Stimulated activated CD8-positive, alpha-beta memory T cell treated with anti-CD3 and anti-CD28 coated beads, Interleukin-12 subunit alpha, Interleukin-12 subunit beta, amount 100 ng/mL, for 24 hours (primary cell): Measurements from ENCODE around the gene EIF2D.
"Not testable (repeated sequence)": the region's sequence is repeated elsewhere in the genome, so short reads cannot be mapped to it uniquely, and the experiment has no call there.

ENCODE experiments used
- DNase-seq: peaks from one replicate; pipeline ENCODE4 v3.0.0-alpha.2; 2020; ENCODE audit errors: extremely low read depth

Gene EIF2D

GRCh38 chr1:206612129-206612876, at the start of gene EIF2D:
Gene EIF2D, minus strand, starts transcription at chr1:206612465. Its CDS starts 123 bp downstream, at chr1:206612342.
- peak; percentile 86 for DNase-seq

GRCh38 chr1:206661161-206661820, 49.0 kb upstream of the EIF2D start:
- DNase-seq, result no peak

- DNase-seq, result no peak
Measured at GRCh38 chr1:206660136-206660535, 47.9 kb upstream of the EIF2D start.

GRCh38 chr1:206658981-206659273, 46.7 kb upstream of the EIF2D start:
- no peak for DNase-seq

- no peak for DNase-seq
Measured at GRCh38 chr1:206658264-206658980, 46.2 kb upstream of the EIF2D start.

- no peak for DNase-seq
Measured at GRCh38 chr1:206657751-206658150, 45.5 kb upstream of the EIF2D start.

- no peak for DNase-seq
Measured at GRCh38 chr1:206656936-206657335, 44.7 kb upstream of the EIF2D start.

- DNase-seq, result no peak
Measured at GRCh38 chr1:206655471-206655882, 43.2 kb upstream of the EIF2D start.

- no peak for DNase-seq
Measured at GRCh38 chr1:206654828-206655227, 42.6 kb upstream of the EIF2D start.

- DNase-seq, result no peak
Measured at GRCh38 chr1:206653715-206654459, 41.6 kb upstream of the EIF2D start.

- DNase-seq, result no peak
Measured at GRCh38 chr1:206651958-206652890, 40.0 kb upstream of the EIF2D start.

- DNase-seq, result no peak
Measured at GRCh38 chr1:206651014-206651413, 38.7 kb upstream of the EIF2D start.

- no peak for DNase-seq
Measured at GRCh38 chr1:206649261-206649921, 37.1 kb upstream of the EIF2D start.

GRCh38 chr1:206647224-206647623, 35.0 kb upstream of the EIF2D start:
- no peak for DNase-seq

GRCh38 chr1:206646504-206646903, 34.2 kb upstream of the EIF2D start:
- DNase-seq, result no peak

GRCh38 chr1:206643118-206643698, 30.9 kb upstream of the EIF2D start:
- DNase-seq, result no peak

GRCh38 chr1:206642074-206642473, 29.8 kb upstream of the EIF2D start:
- DNase-seq, result not testable (repeated sequence)

GRCh38 chr1:206637605-206638004, 25.3 kb upstream of the EIF2D start:
- no peak for DNase-seq

GRCh38 chr1:206636671-206637070, 24.4 kb upstream of the EIF2D start:
- no peak for DNase-seq

- no peak for DNase-seq
Measured at GRCh38 chr1:206635978-206636345, 23.7 kb upstream of the EIF2D start.
